Lower leg skin (tissue), 4 donors: Measurements from ENCODE around the gene GPN1. TPM values are rescaled to one million over a fixed set of nuclear protein-coding genes. Genes with fewer than 3 reads are reported as not detected.

Source experiments
- DNase-seq, 2 donors: peaks; one replicate each; pipeline ENCODE4 v3.0.0-alpha.2; 2019; ENCODE audit warnings: low spot score in 2 of 2
- H3K4me3 ChIP-seq: fragments of 200-600 bp; sonication (generic); 2 replicates; pipeline ENCODE4 v1.5.1; 2017; ENCODE audit warnings: mild to moderate bottlenecking, low read depth; ENCODE audit not compliant: poor library complexity, severe bottlenecking
- POLR2A ChIP-seq, 2 donors: fragments of 450-650 bp; IDR thresholded peaks; one replicate each; pipeline ENCODE4 v1.6.1; 2016 to 2017; ENCODE audit warnings: antibody characterized with exemption in 2 of 2, mild to moderate bottlenecking in 1 of 2, moderate library complexity in 1 of 2
- WGBS, 2 donors: methylation state at CpG; one replicate each; pipeline ENCODE4 v1.1.5; 2018; 5-methylcytosine and 5-hydroxymethylcytosine counted together
- intact Hi-C: fragments of 100-400 bp; cut with DNase I; formaldehyde crosslinking; loops from one replicate; pipeline ENCODE4 v1.15.0; 2023; ENCODE audit warnings: low total_unique reads
- total RNA-seq, 4 donors: library from RNA; depleted of rRNA; stranded (reverse); fragments of >200 nt; gene quantifications; one replicate each; pipeline ENCODE4 v1.1.0, GENCODE V29; 2016
- TF ChIP-seq, protein P1 (sequence below), 3 donors: fragments of 450-650 bp; IDR thresholded peaks; one replicate each; pipeline ENCODE4 v1.5.1; 2016; ENCODE audit warnings: antibody characterized with exemption in 3 of 3, mild to moderate bottlenecking in 3 of 3, moderate library complexity in 2 of 3

The GPN1 gene
- total RNA-seq = 10 to 100 TPM; 15.3 to 23.2 (median 21.2) TPM

GRCh38 chr2:27628767-27629709, at the start of gene GPN1, which contains the start of gene CCDC121:
Gene GPN1 (plus strand): TSS chr2:27629050. CDS start chr2:27629059, 9 bp downstream.
Gene CCDC121 (minus strand): TSS chr2:27629012. CDS start chr2:27627799, 1,213 bp downstream.
- TF ChIP-seq, protein P1, sequence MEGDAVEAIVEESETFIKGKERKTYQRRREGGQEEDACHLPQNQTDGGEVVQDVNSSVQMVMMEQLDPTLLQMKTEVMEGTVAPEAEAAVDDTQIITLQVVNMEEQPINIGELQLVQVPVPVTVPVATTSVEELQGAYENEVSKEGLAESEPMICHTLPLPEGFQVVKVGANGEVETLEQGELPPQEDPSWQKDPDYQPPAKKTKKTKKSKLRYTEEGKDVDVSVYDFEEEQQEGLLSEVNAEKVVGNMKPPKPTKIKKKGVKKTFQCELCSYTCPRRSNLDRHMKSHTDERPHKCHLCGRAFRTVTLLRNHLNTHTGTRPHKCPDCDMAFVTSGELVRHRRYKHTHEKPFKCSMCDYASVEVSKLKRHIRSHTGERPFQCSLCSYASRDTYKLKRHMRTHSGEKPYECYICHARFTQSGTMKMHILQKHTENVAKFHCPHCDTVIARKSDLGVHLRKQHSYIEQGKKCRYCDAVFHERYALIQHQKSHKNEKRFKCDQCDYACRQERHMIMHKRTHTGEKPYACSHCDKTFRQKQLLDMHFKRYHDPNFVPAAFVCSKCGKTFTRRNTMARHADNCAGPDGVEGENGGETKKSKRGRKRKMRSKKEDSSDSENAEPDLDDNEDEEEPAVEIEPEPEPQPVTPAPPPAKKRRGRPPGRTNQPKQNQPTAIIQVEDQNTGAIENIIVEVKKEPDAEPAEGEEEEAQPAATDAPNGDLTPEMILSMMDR (IDR thresholded peaks at IDR 0.05) = no peak
- no peak for TF ChIP-seq POLR2A (IDR thresholded peaks at IDR 0.05)
- peak; percentile 90 to 98 for DNase-seq
- WGBS, 2 donors = 1% methylated on average over 42 to 44 of the region's 44 CpGs
- intact Hi-C loops = no loop called here
- peak within 1 kb of the TSS; percentile 74 for H3K4me3 ChIP-seq

DNA sequence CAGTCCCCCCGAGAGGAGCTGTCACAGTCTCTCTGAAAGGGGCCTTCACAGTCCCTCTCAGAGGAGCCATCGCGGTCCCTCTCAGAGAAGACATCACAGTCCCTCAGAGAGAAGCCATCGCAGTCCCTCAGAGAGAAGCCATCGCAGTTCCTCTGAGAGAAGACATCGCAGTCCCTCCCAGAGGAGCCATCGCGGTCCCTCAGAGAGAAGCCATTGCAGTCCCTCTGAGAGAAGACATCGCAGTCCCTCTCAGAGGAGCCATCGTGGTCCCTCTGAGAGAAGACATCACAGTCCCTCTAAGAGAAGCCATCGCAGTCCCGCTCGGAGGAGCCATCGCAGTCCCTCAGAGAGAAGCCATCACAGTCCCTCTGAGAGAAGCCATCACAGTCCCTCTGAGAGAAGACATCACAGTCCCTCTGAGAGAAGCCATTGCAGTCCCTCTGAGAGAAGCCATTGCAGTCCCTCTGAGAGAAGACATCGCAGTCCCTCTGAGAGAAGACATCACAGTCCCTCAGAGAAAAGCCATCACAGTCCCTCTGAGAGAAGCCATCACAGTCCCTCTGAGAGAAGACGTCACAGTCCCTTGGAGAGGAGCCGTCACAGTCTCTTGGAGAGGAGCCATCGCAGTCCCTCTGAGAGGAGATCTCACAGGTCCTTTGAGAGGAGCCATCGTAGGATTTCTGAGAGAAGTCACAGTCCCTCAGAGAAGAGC, 47.3 kb upstream of the GPN1 start:
- intact Hi-C loops = no loop called here
- no peak for DNase-seq
- H3K4me3 ChIP-seq = no peak overlapping the region
- WGBS, 2 donors = 94% methylated on average over 19 of the region's 19 CpGs
- TF ChIP-seq POLR2A (IDR thresholded peaks at IDR 0.05) = no peak
- TF ChIP-seq, protein P1 (IDR thresholded peaks at IDR 0.05) = no peak

- WGBS, 2 donors = 84 to 85% methylated on average over 14 to 16 of the region's 16 CpGs
- no peak for DNase-seq
- intact Hi-C loops = no loop called here
These were observed 46.6 kb upstream of the GPN1 start for GRCh38 chr2:27582129-27582694.

GRCh38 chr2:27582695-27583389, 46.0 kb upstream of the GPN1 start, which contains the start of gene ZNF512:
Gene ZNF512 (plus strand): TSS chr2:27583042. CDS start chr2:27583113, 71 bp downstream.
- peak; percentile 86 to 98 for DNase-seq
- 2% methylated on average over 23 to 38 of the region's 38 CpGs for WGBS, 2 donors
- peak within 1 kb of the TSS; percentile 75 for H3K4me3 ChIP-seq
- TF ChIP-seq, protein P1 (IDR thresholded peaks at IDR 0.05) = no peak
- TF ChIP-seq POLR2A (IDR thresholded peaks at IDR 0.05) = no peak
- intact Hi-C loops = no loop called here

More at GRCh38 chr2:27582129-27582694, 46.6 kb upstream of the GPN1 start:
- peak overlapping the region; percentile 75 for H3K4me3 ChIP-seq
- no peak for TF ChIP-seq POLR2A (IDR thresholded peaks at IDR 0.05)
- TF ChIP-seq, protein P1 (IDR thresholded peaks at IDR 0.05) = no peak

DNA sequence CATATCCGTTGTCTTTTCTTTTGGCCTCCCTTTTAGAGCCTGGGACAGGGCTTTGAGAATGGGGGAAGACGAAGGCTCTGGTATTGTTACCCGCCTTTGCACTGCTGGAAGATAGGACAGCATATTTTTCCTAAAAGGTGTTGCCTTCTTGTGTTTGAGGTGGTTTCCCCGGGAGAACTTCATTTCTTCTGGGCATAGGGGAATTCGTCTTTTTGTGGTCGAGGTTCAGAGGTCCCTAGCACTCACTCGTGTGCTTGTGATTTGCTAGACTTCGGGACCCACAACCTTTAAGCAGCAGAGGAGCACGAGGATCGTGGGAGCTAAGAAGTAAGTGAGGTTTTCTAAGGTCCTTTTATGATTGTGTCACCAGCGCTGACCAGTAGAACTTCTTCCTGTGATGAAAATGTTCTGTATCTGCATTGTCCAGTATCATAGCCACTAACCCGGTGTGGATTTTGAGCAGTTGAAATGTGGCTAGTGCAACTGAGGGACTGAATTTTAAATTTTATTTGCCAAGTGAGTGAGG, 45.4 kb upstream of the GPN1 start:
- peak overlapping the region; percentile 75 for H3K4me3 ChIP-seq
- WGBS, 2 donors = 6% methylated on average over 12 of the region's 12 CpGs
- intact Hi-C loops = no loop called here
- no peak for DNase-seq
- TF ChIP-seq, protein P1 (IDR thresholded peaks at IDR 0.05) = no peak
- no peak for TF ChIP-seq POLR2A (IDR thresholded peaks at IDR 0.05)
